ENCODE results near the gene SSTR4.

The SSTR4 gene

GRCh38 chr20:23007886-23008655, 27.0 kb upstream of the SSTR4 start:
- Histone ChIP-seq H3K36me3 (ENCODE audit: low read length) (no peaks in the 10 kb centered on the region), H4K20me1 (ENCODE audit: low read depth, low read length) (no peaks in the 10 kb centered on the region), H3F3A (ENCODE audit: insufficient read depth) (no peaks in the 10 kb centered on the region), H3K27me3 (ENCODE audit: low read length) (no peaks in the 10 kb centered on the region), H3K27ac (ENCODE audit: low read depth, low read length) (no peak overlapping the region), H2AFZ (ENCODE audit: low read depth, low read length, severe bottlenecking) (no peak overlapping the region), H3K4me3 (ENCODE audit: insufficient read depth, low read length, poor library complexity, severe bottlenecking) (no peak overlapping the region), H3K79me2 (ENCODE audit: insufficient read depth, low read length) (no peaks in the 10 kb centered on the region), H3K9me3 (ENCODE audit: insufficient read depth, low read length) (no peaks in the 10 kb centered on the region), H3K9me2 (replicated peaks; ENCODE audit: insufficient read depth, low read length) (no peaks in the 10 kb centered on the region), H3K9ac (ENCODE audit: low read length) (no peak overlapping the region), H3K4me2 (ENCODE audit: low read depth, low read length, poor library complexity, severe bottlenecking) (no peak overlapping the region)
- TF ChIP-seq EZH2phosphoT487 (conservative IDR thresholded peaks at IDR 0.05; ENCODE audit: low read length): no peak
- TF ChIP-seq, protein P1, sequence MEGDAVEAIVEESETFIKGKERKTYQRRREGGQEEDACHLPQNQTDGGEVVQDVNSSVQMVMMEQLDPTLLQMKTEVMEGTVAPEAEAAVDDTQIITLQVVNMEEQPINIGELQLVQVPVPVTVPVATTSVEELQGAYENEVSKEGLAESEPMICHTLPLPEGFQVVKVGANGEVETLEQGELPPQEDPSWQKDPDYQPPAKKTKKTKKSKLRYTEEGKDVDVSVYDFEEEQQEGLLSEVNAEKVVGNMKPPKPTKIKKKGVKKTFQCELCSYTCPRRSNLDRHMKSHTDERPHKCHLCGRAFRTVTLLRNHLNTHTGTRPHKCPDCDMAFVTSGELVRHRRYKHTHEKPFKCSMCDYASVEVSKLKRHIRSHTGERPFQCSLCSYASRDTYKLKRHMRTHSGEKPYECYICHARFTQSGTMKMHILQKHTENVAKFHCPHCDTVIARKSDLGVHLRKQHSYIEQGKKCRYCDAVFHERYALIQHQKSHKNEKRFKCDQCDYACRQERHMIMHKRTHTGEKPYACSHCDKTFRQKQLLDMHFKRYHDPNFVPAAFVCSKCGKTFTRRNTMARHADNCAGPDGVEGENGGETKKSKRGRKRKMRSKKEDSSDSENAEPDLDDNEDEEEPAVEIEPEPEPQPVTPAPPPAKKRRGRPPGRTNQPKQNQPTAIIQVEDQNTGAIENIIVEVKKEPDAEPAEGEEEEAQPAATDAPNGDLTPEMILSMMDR (IDR thresholded peaks at IDR 0.05; ENCODE audit: insufficient read depth, low read length, poor library complexity, severe bottlenecking): no peak

GRCh38 chr20:23008667-23009066, 26.4 kb upstream of the SSTR4 start:
- TF ChIP-seq, protein P1 (IDR thresholded peaks at IDR 0.05; ENCODE audit: insufficient read depth, low read length, poor library complexity, severe bottlenecking): no peak
- no peak for TF ChIP-seq EZH2phosphoT487 (conservative IDR thresholded peaks at IDR 0.05; ENCODE audit: low read length)
- no peaks in the 10 kb centered on the region for H3K27me3 ChIP-seq (ENCODE audit: low read length)
- H3K9me3 ChIP-seq (ENCODE audit: insufficient read depth, low read length): no peaks in the 10 kb centered on the region
- no peak overlapping the region for H3K4me2 ChIP-seq (ENCODE audit: low read depth, low read length, poor library complexity, severe bottlenecking)
- H3F3A ChIP-seq (ENCODE audit: insufficient read depth): no peaks in the 10 kb centered on the region
- no peaks in the 10 kb centered on the region for H3K36me3 ChIP-seq (ENCODE audit: low read length)
- H3K9ac ChIP-seq (ENCODE audit: low read length): no peak overlapping the region
- no peaks in the 10 kb centered on the region for H3K79me2 ChIP-seq (ENCODE audit: insufficient read depth, low read length)
- H2AFZ ChIP-seq (ENCODE audit: low read depth, low read length, severe bottlenecking): no peak overlapping the region
- no peak overlapping the region for H3K27ac ChIP-seq (ENCODE audit: low read depth, low read length)
- no peaks in the 10 kb centered on the region for H4K20me1 ChIP-seq (ENCODE audit: low read depth, low read length)
- no peak overlapping the region for H3K4me3 ChIP-seq (ENCODE audit: insufficient read depth, low read length, poor library complexity, severe bottlenecking)
- H3K9me2 ChIP-seq (replicated peaks; ENCODE audit: insufficient read depth, low read length): no peaks in the 10 kb centered on the region

GRCh38 chr20:23009636-23010035, 25.5 kb upstream of the SSTR4 start:
- H2AFZ ChIP-seq (ENCODE audit: low read depth, low read length, severe bottlenecking): no peak overlapping the region
- no peaks in the 10 kb centered on the region for H3F3A ChIP-seq (ENCODE audit: insufficient read depth)
- no peak overlapping the region for H3K4me2 ChIP-seq (ENCODE audit: low read depth, low read length, poor library complexity, severe bottlenecking)

More at GRCh38 chr20:23009636-23010035, 25.5 kb upstream of the SSTR4 start:
- Histone ChIP-seq H3K4me3 (ENCODE audit: insufficient read depth, low read length, poor library complexity, severe bottlenecking) (no peak overlapping the region), H4K20me1 (ENCODE audit: low read depth, low read length) (no peaks in the 10 kb centered on the region), H3K27ac (ENCODE audit: low read depth, low read length) (no peak overlapping the region), H3K79me2 (ENCODE audit: insufficient read depth, low read length) (no peaks in the 10 kb centered on the region), H3K27me3 (ENCODE audit: low read length) (no peaks in the 10 kb centered on the region), H3K9ac (ENCODE audit: low read length) (no peak overlapping the region), H3K9me2 (replicated peaks; ENCODE audit: insufficient read depth, low read length) (no peaks in the 10 kb centered on the region), H3K9me3 (ENCODE audit: insufficient read depth, low read length) (no peaks in the 10 kb centered on the region), H3K36me3 (ENCODE audit: low read length) (no peaks in the 10 kb centered on the region)
- TF ChIP-seq EZH2phosphoT487 (conservative IDR thresholded peaks at IDR 0.05; ENCODE audit: low read length): no peak
- TF ChIP-seq, protein P1 (IDR thresholded peaks at IDR 0.05; ENCODE audit: insufficient read depth, low read length, poor library complexity, severe bottlenecking): no peak

Data from SU-DHL-6 (cell line).